ENCODE data around the gene KRT3. TPM values are rescaled to one million over a fixed set of nuclear protein-coding genes. Genes with fewer than 3 reads are reported as not detected.

The KRT3 gene
- total and polyA plus RNA-seq, 4 donors, result not detected

DNA sequence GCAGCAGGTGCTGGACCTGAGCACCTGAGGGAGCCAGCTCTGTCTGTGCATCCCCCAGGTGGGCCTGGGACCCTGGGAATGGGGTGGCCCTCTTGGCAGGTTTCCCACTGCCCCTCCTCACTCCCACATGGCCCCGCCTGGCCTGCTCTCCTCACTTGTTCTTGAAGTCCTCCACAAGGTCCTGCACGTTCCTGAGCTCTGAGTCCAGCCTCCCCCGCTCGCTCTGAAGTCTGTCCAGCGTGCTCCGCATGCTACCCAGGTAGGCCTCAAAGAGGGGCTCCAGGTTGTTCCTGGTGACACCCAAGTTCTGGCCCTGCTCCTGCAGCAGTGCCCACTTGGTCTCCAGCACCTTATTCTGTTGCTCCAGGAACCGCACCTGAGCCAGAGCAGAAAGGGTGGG lies 35.3 kb upstream of the KRT3 start:
- Histone ChIP-seq H3K27me3 (ENCODE audit: control insufficient read depth in 4 of 4, insufficient read depth in 4 of 4, low read length in 3 of 4) (no peaks in the 10 kb centered on the region), H3K27ac (ENCODE audit: low read depth in 1 of 2, low read length in 2 of 2) (no peak overlapping the region), H3K9ac (ENCODE audit: low read depth in 1 of 2, low read length in 2 of 2) (no peak overlapping the region), H3K9me3 (ENCODE audit: control insufficient read depth in 4 of 4, low read length in 3 of 4) (no peaks in the 10 kb centered on the region), H3K4me3 (ENCODE audit: low read depth in 1 of 3, low read length in 3 of 3) (no peak overlapping the region), H3K36me3 (ENCODE audit: control insufficient read depth in 4 of 4, insufficient read depth in 3 of 4, low read depth in 1 of 4, low read length in 3 of 4) (no peaks in the 10 kb centered on the region), H3K4me1 (ENCODE audit: control insufficient read depth in 4 of 4, insufficient read depth in 4 of 4, low read length in 3 of 4) (no peaks in the 10 kb centered on the region)
- DNase-seq (ENCODE audit: low spot score), result no peak
- 94% methylated on average over 7 of the region's 7 CpGs for WGBS
- TF ChIP-seq, protein P1, sequence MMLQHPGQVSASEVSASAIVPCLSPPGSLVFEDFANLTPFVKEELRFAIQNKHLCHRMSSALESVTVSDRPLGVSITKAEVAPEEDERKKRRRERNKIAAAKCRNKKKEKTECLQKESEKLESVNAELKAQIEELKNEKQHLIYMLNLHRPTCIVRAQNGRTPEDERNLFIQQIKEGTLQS (IDR thresholded peaks at IDR 0.05), result no peak
- TF ChIP-seq HNF4G (IDR thresholded peaks at IDR 0.05) (no peak), EGR1 (IDR thresholded peaks at IDR 0.05; ENCODE audit: low read depth in 2 of 2) (no peak), REST (IDR thresholded peaks at IDR 0.05) (no peak)

- WGBS, result 74% methylated on average over 8 of the region's 8 CpGs
- H3K36me3 ChIP-seq (ENCODE audit: control insufficient read depth in 4 of 4, insufficient read depth in 3 of 4, low read depth in 1 of 4, low read length in 3 of 4), result no peaks in the 10 kb centered on the region
- H3K27me3 ChIP-seq (ENCODE audit: control insufficient read depth in 4 of 4, insufficient read depth in 4 of 4, low read length in 3 of 4), result no peaks in the 10 kb centered on the region
- TF ChIP-seq YY1 (IDR thresholded peaks at IDR 0.05) (no peak), FOXA1 (IDR thresholded peaks at IDR 0.05) (no peak), RAD21 (IDR thresholded peaks at IDR 0.05) (no peak), CTCF (IDR thresholded peaks at IDR 0.05; ENCODE audit: low read depth, low read length, missing input control) (no peak), GABPA (IDR thresholded peaks at IDR 0.05 in 1 of 2, conservative IDR thresholded peaks at IDR 0.05 in 1 of 2) (no peak), FOXA2 (IDR thresholded peaks at IDR 0.05) (no peak), HNF4G (IDR thresholded peaks at IDR 0.05) (no peak), REST (IDR thresholded peaks at IDR 0.05) (no peak), HNF4A (conservative IDR thresholded peaks at IDR 0.05) (no peak), TAF1 (conservative IDR thresholded peaks at IDR 0.05) (no peak), NR2F2 (IDR thresholded peaks at IDR 0.05) (no peak), JUND (IDR thresholded peaks at IDR 0.05) (no peak), SP1 (IDR thresholded peaks at IDR 0.05) (no peak), EGR1 (IDR thresholded peaks at IDR 0.05; ENCODE audit: low read depth in 2 of 2) (no peak)
- TF ChIP-seq, protein P1 (IDR thresholded peaks at IDR 0.05), result no peak
- TF ChIP-seq, protein P2, sequence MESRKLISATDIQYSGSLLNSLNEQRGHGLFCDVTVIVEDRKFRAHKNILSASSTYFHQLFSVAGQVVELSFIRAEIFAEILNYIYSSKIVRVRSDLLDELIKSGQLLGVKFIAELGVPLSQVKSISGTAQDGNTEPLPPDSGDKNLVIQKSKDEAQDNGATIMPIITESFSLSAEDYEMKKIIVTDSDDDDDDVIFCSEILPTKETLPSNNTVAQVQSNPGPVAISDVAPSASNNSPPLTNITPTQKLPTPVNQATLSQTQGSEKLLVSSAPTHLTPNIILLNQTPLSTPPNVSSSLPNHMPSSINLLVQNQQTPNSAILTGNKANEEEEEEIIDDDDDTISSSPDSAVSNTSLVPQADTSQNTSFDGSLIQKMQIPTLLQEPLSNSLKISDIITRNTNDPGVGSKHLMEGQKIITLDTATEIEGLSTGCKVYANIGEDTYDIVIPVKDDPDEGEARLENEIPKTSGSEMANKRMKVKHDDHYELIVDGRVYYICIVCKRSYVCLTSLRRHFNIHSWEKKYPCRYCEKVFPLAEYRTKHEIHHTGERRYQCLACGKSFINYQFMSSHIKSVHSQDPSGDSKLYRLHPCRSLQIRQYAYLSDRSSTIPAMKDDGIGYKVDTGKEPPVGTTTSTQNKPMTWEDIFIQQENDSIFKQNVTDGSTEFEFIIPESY (IDR thresholded peaks at IDR 0.05), result no peak
- H3K27ac ChIP-seq (ENCODE audit: low read depth in 1 of 2, low read length in 2 of 2), result no peak overlapping the region
- H3K4me3 ChIP-seq (ENCODE audit: low read depth in 1 of 3, low read length in 3 of 3), result no peak overlapping the region
- H3K9me3 ChIP-seq (ENCODE audit: control insufficient read depth in 4 of 4, low read length in 3 of 4), result no peaks in the 10 kb centered on the region
- H3K4me1 ChIP-seq (ENCODE audit: control insufficient read depth in 4 of 4, insufficient read depth in 4 of 4, low read length in 3 of 4), result no peaks in the 10 kb centered on the region
- no peak overlapping the region for H3K9ac ChIP-seq (ENCODE audit: low read depth in 1 of 2, low read length in 2 of 2)
- no peak for DNase-seq (ENCODE audit: low spot score)
These were observed 34.3 kb upstream of the KRT3 start for GRCh38 chr12:52829986-52830770.

Measured in liver (tissue), 9 donors.